Mesothelial cell of epicardium (in vitro differentiated cells): ENCODE measurements around the gene WDR74. TPM values are rescaled to one million over a fixed set of nuclear protein-coding genes. Genes with fewer than 3 reads are reported as not detected.

Source experiments
- DNase-seq, 2 experiments: peaks; one replicate each; pipeline ENCODE4 v3.0.0; 2021; ENCODE audit warnings: low spot score in 2 of 2; ENCODE audit not compliant: unreplicated experiment in 2 of 2
- H3K27ac Mint-ChIP-seq: 2 replicates; pipeline ENCODE4 v1.8.0; 2021; ENCODE audit warnings: mixed read lengths
- H3K27me3 Mint-ChIP-seq: 2 replicates; pipeline ENCODE4 v1.8.0; 2021; ENCODE audit warnings: low read depth, mixed read lengths
- H3K36me3 Mint-ChIP-seq: 2 replicates; pipeline ENCODE4 v1.8.0; 2021; ENCODE audit warnings: mixed read lengths
- H3K4me1 Mint-ChIP-seq: 2 replicates; pipeline ENCODE4 v1.8.0; 2021; ENCODE audit warnings: mixed read lengths
- H3K4me3 Mint-ChIP-seq: 2 replicates; pipeline ENCODE4 v1.8.0; 2021; ENCODE audit warnings: mild to moderate bottlenecking, moderate library complexity, mixed read lengths
- H3K9me3 Mint-ChIP-seq: 2 replicates; pipeline ENCODE4 v1.8.0; 2021; ENCODE audit warnings: mixed read lengths
- CTCF ChIP-seq: fragments of 200-600 bp; sonication (generic); IDR thresholded peaks from one replicate; pipeline ENCODE4 v1.5.0; 2021; ENCODE audit warnings: antibody characterized with exemption; ENCODE audit not compliant: unreplicated experiment
- total RNA-seq: library from RNA; stranded (reverse); gene quantifications from 3 replicates; pipeline ENCODE4 v1.2.1, GENCODE V29; 2021

The WDR74 gene
- total RNA-seq = 59.3 to 63.7 TPM (median 62.1 TPM) in 3 replicates

- Mint-ChIP-seq H3K27ac (no peak within 1 kb of the TSS), H3K9me3 (no peaks in the 10 kb centered on the region), H3K4me3 (no peak within 1 kb of the TSS), H3K36me3 (peaks cover 10% of the 10 kb centered on the region), H3K4me1 (peaks cover 16% of the 10 kb centered on the region), H3K27me3 (no peaks in the 10 kb centered on the region)
- DNase-seq = peak; percentile 67 to 87
- TF ChIP-seq CTCF = no peak
Measured at GRCh38 chr11:62839050-62839945, at the start of gene WDR74. Gene WDR74 (minus strand): TSS chr11:62839590. CDS start chr11:62839570, 20 bp downstream.

- TF ChIP-seq CTCF = no peak
- peaks cover 37% of the 10 kb centered on the region for H3K4me1 Mint-ChIP-seq
- no peaks in the 10 kb centered on the region for H3K27me3 Mint-ChIP-seq
- H3K36me3 Mint-ChIP-seq = peaks cover 32% of the 10 kb centered on the region
- no peak for DNase-seq
- peak overlapping the region; percentile 76 for H3K27ac Mint-ChIP-seq
- no peak overlapping the region for H3K4me3 Mint-ChIP-seq
- H3K9me3 Mint-ChIP-seq = no peaks in the 10 kb centered on the region
Measured at GRCh38 chr11:62889126-62889483, 49.7 kb upstream of the WDR74 start.

- H3K4me3 Mint-ChIP-seq = no peak overlapping the region
- H3K9me3 Mint-ChIP-seq = no peaks in the 10 kb centered on the region
- peaks cover 44% of the 10 kb centered on the region for H3K4me1 Mint-ChIP-seq
- H3K36me3 Mint-ChIP-seq = peaks cover 37% of the 10 kb centered on the region
- DNase-seq = no peak
- no peak for TF ChIP-seq CTCF
- H3K27ac Mint-ChIP-seq = peak overlapping the region; percentile 76
- H3K27me3 Mint-ChIP-seq = no peaks in the 10 kb centered on the region
Measured at GRCh38 chr11:62888406-62888805, 49.0 kb upstream of the WDR74 start.

GRCh38 chr11:62885137-62885750 is 45.9 kb upstream of the WDR74 start:
- Mint-ChIP-seq H3K27ac (peak overlapping the region; percentile 76), H3K36me3 (peaks cover 42% of the 10 kb centered on the region)

GRCh38 chr11:62883673-62884072 is 44.3 kb upstream of the WDR74 start:
- TF ChIP-seq CTCF = no peak
- Mint-ChIP-seq H3K9me3 (no peaks in the 10 kb centered on the region), H3K27ac (peak overlapping the region; percentile 100), H3K36me3 (peaks cover 29% of the 10 kb centered on the region), H3K4me3 (peak overlapping the region; percentile 99), H3K27me3 (no peaks in the 10 kb centered on the region), H3K4me1 (peaks cover 56% of the 10 kb centered on the region)
- DNase-seq = no peak

More at GRCh38 chr11:62885137-62885750, 45.9 kb upstream of the WDR74 start:
- Mint-ChIP-seq H3K27me3 (no peaks in the 10 kb centered on the region), H3K4me3 (peak overlapping the region; percentile 20), H3K4me1 (peaks cover 62% of the 10 kb centered on the region), H3K9me3 (no peaks in the 10 kb centered on the region)
- DNase-seq = no peak
- TF ChIP-seq CTCF = no peak
